ENCODE results near the gene SLC27A4. TPM values are rescaled to one million over a fixed set of nuclear protein-coding genes. Genes with fewer than 3 reads are reported as not detected.

Gene SLC27A4
- total RNA-seq, 1 experiment from 2014 or later: 18.8 TPM

DNA sequence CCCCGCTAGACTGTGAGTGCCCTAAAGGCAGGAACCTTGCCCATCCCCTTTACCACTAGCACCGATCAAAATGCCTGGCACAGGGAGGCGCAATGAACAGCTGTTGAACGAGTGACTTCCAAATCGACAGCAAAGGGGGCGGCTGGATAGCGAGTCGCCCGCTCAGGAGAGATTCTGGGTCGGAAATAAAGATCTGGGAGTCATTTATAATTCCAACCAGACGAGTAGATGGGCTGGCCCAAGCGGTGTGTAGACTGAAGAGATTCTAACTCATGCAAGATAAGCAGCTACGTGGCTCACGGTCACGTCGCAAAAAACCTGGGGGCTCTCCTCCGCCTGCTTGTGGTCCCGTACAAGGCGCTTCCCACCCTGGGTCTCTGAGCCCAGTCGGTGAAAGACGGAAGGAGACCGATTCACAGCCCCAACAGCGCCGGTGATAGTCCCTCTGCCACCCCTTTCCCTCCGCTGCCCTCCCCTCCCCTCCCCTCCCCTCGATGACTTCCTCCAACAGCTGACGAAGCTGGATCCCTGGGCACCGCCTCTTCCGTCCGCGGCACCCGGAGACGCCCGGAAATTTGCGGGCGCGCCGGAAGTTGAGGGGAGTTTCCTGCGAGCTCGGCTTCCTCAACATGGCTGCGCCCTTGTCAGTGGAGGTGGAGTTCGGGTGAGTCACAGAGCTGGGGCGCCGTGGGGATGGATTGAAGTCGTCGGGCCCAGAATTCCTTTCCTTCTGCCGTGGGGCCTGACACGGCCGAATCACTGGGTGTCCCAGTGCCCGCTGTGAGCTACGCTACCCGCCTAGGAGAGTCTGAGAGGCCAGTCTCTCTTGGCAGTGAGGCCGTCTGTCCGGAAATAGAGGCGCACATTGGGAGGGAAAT is 30.7 kb downstream of the SLC27A4 start, which contains the start of gene URM1:
TSS of gene URM1 (plus strand) at position 623 of the 878 bp plus-strand sequence. CDS start at position 630, 7 bp downstream.
- H3K27ac Mint-ChIP-seq (ENCODE audit: low read depth, unreplicated experiment): peak within 1 kb of the TSS; percentile 84
- peaks cover 16% of the 10 kb centered on the region for H3K36me3 Mint-ChIP-seq (ENCODE audit: insufficient read depth, unreplicated experiment)
- TF ChIP-seq, protein P1, sequence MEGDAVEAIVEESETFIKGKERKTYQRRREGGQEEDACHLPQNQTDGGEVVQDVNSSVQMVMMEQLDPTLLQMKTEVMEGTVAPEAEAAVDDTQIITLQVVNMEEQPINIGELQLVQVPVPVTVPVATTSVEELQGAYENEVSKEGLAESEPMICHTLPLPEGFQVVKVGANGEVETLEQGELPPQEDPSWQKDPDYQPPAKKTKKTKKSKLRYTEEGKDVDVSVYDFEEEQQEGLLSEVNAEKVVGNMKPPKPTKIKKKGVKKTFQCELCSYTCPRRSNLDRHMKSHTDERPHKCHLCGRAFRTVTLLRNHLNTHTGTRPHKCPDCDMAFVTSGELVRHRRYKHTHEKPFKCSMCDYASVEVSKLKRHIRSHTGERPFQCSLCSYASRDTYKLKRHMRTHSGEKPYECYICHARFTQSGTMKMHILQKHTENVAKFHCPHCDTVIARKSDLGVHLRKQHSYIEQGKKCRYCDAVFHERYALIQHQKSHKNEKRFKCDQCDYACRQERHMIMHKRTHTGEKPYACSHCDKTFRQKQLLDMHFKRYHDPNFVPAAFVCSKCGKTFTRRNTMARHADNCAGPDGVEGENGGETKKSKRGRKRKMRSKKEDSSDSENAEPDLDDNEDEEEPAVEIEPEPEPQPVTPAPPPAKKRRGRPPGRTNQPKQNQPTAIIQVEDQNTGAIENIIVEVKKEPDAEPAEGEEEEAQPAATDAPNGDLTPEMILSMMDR (IDR thresholded peaks at IDR 0.05; ENCODE audit: unreplicated experiment): no peak
- BruUV-seq (replicated peaks): TSS peak; percentile 96
- peak within 1 kb of the TSS; percentile 84 for H3K4me3 Mint-ChIP-seq (ENCODE audit: unreplicated experiment)
- H3K27me3 Mint-ChIP-seq (ENCODE audit: insufficient read depth, unreplicated experiment): no peaks in the 10 kb centered on the region
- intact Hi-C loops (cut with micrococcal nuclease): no loop called here
- DNase-seq (ENCODE audit: unreplicated experiment): peak; percentile 96
- no peaks in the 10 kb centered on the region for H3K9me3 Mint-ChIP-seq (ENCODE audit: unreplicated experiment)
- peaks cover 34% of the 10 kb centered on the region for H3K4me1 Mint-ChIP-seq (ENCODE audit: insufficient read depth, unreplicated experiment)
- POLR2A ChIA-PET: interaction anchor here (0.6 to 3.5 kb wide), 34 partner anchors 9 to 710 kb away, joined by 3 to 41 read pairs (median 4); partner anchors contain the start of genes COQ4, DOLK, DOLPP1 and ENDOG
- CTCF ChIA-PET: interaction anchor here (0.5 to 2.9 kb wide), 7 partner anchors 9 to 407 kb away, joined by 3 to 23 read pairs (median 3); partner anchors contain the start of gene CERCAM

- POLR2A ChIA-PET: interaction anchor here (0.6 to 3.5 kb wide), 27 partner anchors 10 to 703 kb away, joined by 3 to 41 read pairs (median 4); partner anchors contain the start of genes COQ4, DOLK, GOLGA2 and NUP188
- CTCF ChIA-PET: interaction anchor here (0.5 to 2.9 kb wide), 8 partner anchors 10 to 1271 kb away, joined by 3 to 23 read pairs (median 3); no protein-coding TSS in a partner anchor
- intact Hi-C loops (cut with micrococcal nuclease): no loop called here
- TF ChIP-seq, protein P1 (IDR thresholded peaks at IDR 0.05; ENCODE audit: unreplicated experiment): no peak
- Mint-ChIP-seq H3K27ac (ENCODE audit: low read depth, unreplicated experiment) (peak overlapping the region; percentile 84), H3K36me3 (ENCODE audit: insufficient read depth, unreplicated experiment) (peaks cover 23% of the 10 kb centered on the region), H3K27me3 (ENCODE audit: insufficient read depth, unreplicated experiment) (no peaks in the 10 kb centered on the region), H3K4me3 (ENCODE audit: unreplicated experiment) (peak overlapping the region; percentile 84), H3K9me3 (ENCODE audit: unreplicated experiment) (no peaks in the 10 kb centered on the region), H3K4me1 (ENCODE audit: insufficient read depth, unreplicated experiment) (peaks cover 34% of the 10 kb centered on the region)
- TSS peak; percentile 71 for BruUV-seq (replicated peaks)
- DNase-seq (ENCODE audit: unreplicated experiment): no peak
Measured at GRCh38 chr9:128371630-128372117, 31.3 kb downstream of the SLC27A4 start.

DNA sequence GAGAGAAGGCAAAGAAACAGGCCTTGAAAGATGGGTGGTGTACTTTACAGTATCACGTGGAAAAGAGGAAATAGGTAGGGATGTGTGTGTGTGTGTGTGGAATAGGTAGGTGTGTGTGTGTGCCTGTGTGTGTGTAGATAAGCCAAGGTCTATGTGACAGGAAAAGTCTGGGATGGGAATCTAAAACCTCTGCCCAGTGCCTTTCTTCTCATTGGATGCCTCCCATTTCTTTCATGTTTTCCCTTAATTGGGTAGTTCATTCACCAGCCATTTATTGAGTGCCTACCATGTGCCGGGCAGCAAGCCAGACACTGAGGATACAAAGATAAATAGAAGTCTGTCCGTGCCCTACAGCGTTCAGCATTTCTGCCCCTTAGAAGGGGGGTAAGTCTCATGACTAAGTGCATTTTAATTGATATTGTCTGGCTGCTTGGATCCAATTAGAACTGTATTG is 31.9 kb downstream of the SLC27A4 start:
- peak overlapping the region; percentile 84 for H3K4me3 Mint-ChIP-seq (ENCODE audit: unreplicated experiment)
- peak overlapping the region; percentile 84 for H3K27ac Mint-ChIP-seq (ENCODE audit: low read depth, unreplicated experiment)
- CTCF ChIA-PET: interaction anchor here (0.6 to 2.9 kb wide), 6 partner anchors 10 to 1271 kb away, joined by 3 to 23 read pairs (median 4); no protein-coding TSS in a partner anchor
- DNase-seq (ENCODE audit: unreplicated experiment): peak; percentile 16
- intact Hi-C loops (cut with micrococcal nuclease): no loop called here
- POLR2A ChIA-PET: interaction anchor here (0.6 to 3.5 kb wide), 17 partner anchors 10 to 702 kb away, joined by 3 to 41 read pairs (median 7); partner anchors contain the start of genes GOLGA2, SPTAN1, SWI5 and ZER1
- H3K4me1 Mint-ChIP-seq (ENCODE audit: insufficient read depth, unreplicated experiment): peaks cover 34% of the 10 kb centered on the region
- BruUV-seq (replicated peaks): no TSS peak
- H3K27me3 Mint-ChIP-seq (ENCODE audit: insufficient read depth, unreplicated experiment): no peaks in the 10 kb centered on the region
- TF ChIP-seq, protein P1 (IDR thresholded peaks at IDR 0.05; ENCODE audit: unreplicated experiment): no peak
- H3K9me3 Mint-ChIP-seq (ENCODE audit: unreplicated experiment): no peaks in the 10 kb centered on the region
- peaks cover 24% of the 10 kb centered on the region for H3K36me3 Mint-ChIP-seq (ENCODE audit: insufficient read depth, unreplicated experiment)
